ENCODE measurements around the gene LRRC32.
"Not testable (repeated sequence)": the region's sequence is repeated elsewhere in the genome, so short reads cannot be mapped to it uniquely, and the experiment has no call there.

The LRRC32 gene

GRCh38 chr11:76655501-76656049 is 15.0 kb downstream of the LRRC32 start:
- Mint-ChIP-seq H3K9me3 (no peaks in the 10 kb centered on the region), H3K27ac (no peak overlapping the region), H3K4me1 (no peaks in the 10 kb centered on the region), H3K4me3 (no peak overlapping the region), H3K27me3 (peaks cover 3% of the 10 kb centered on the region), H3K36me3 (no peaks in the 10 kb centered on the region)

GRCh38 chr11:76654980-76655379 is 15.6 kb downstream of the LRRC32 start:
- H3K4me3 Mint-ChIP-seq: no peak overlapping the region
- H3K27ac Mint-ChIP-seq: no peak overlapping the region
- H3K36me3 Mint-ChIP-seq: no peaks in the 10 kb centered on the region
- H3K27me3 Mint-ChIP-seq: peaks cover 5% of the 10 kb centered on the region
- H3K9me3 Mint-ChIP-seq: no peaks in the 10 kb centered on the region
- no peaks in the 10 kb centered on the region for H3K4me1 Mint-ChIP-seq

GRCh38 chr11:76654298-76654851 is 16.2 kb downstream of the LRRC32 start:
- H3K27me3 Mint-ChIP-seq: peaks cover 8% of the 10 kb centered on the region
- no peaks in the 10 kb centered on the region for H3K4me1 Mint-ChIP-seq
- H3K9me3 Mint-ChIP-seq: no peaks in the 10 kb centered on the region
- no peak overlapping the region for H3K4me3 Mint-ChIP-seq
- no peak overlapping the region for H3K27ac Mint-ChIP-seq
- H3K36me3 Mint-ChIP-seq: no peaks in the 10 kb centered on the region

- no peaks in the 10 kb centered on the region for H3K9me3 Mint-ChIP-seq
- no peaks in the 10 kb centered on the region for H3K4me1 Mint-ChIP-seq
- H3K27me3 Mint-ChIP-seq: peaks cover 13% of the 10 kb centered on the region
- no peak overlapping the region for H3K4me3 Mint-ChIP-seq
- no peak overlapping the region for H3K27ac Mint-ChIP-seq
- H3K36me3 Mint-ChIP-seq: no peaks in the 10 kb centered on the region
Observed at GRCh38 chr11:76653674-76654284, 16.8 kb downstream of the LRRC32 start.

GRCh38 chr11:76653012-76653673 is 17.4 kb downstream of the LRRC32 start:
- Mint-ChIP-seq H3K36me3 (no peaks in the 10 kb centered on the region), H3K27ac (no peak overlapping the region), H3K9me3 (no peaks in the 10 kb centered on the region), H3K4me3 (no peak overlapping the region), H3K27me3 (peaks cover 13% of the 10 kb centered on the region), H3K4me1 (no peaks in the 10 kb centered on the region)

GRCh38 chr11:76649851-76650372 is 20.6 kb downstream of the LRRC32 start:
- Mint-ChIP-seq H3K27ac (no peak overlapping the region), H3K9me3 (no peaks in the 10 kb centered on the region), H3K4me1 (no peaks in the 10 kb centered on the region), H3K36me3 (no peaks in the 10 kb centered on the region), H3K27me3 (peaks cover 18% of the 10 kb centered on the region), H3K4me3 (no peak overlapping the region)

- Mint-ChIP-seq H3K4me3 (no peak overlapping the region), H3K4me1 (no peaks in the 10 kb centered on the region), H3K9me3 (no peaks in the 10 kb centered on the region), H3K27ac (no peak overlapping the region), H3K27me3 (peaks cover 24% of the 10 kb centered on the region), H3K36me3 (no peaks in the 10 kb centered on the region)
Observed at GRCh38 chr11:76649011-76649410, 21.5 kb downstream of the LRRC32 start.

- Mint-ChIP-seq H3K36me3 (no peaks in the 10 kb centered on the region), H3K27me3 (peaks cover 23% of the 10 kb centered on the region), H3K4me1 (no peaks in the 10 kb centered on the region), H3K4me3 (no peak overlapping the region), H3K9me3 (no peaks in the 10 kb centered on the region), H3K27ac (no peak overlapping the region)
Observed at GRCh38 chr11:76648061-76648460, 22.5 kb downstream of the LRRC32 start.

GRCh38 chr11:76646882-76647534 is 23.5 kb downstream of the LRRC32 start:
- H3K4me3 Mint-ChIP-seq: no peak overlapping the region
- no peak overlapping the region for H3K27ac Mint-ChIP-seq
- peaks cover 24% of the 10 kb centered on the region for H3K27me3 Mint-ChIP-seq
- H3K9me3 Mint-ChIP-seq: no peaks in the 10 kb centered on the region
- no peaks in the 10 kb centered on the region for H3K4me1 Mint-ChIP-seq
- H3K36me3 Mint-ChIP-seq: no peaks in the 10 kb centered on the region

- Mint-ChIP-seq H3K9me3 (no peaks in the 10 kb centered on the region), H3K4me1 (no peaks in the 10 kb centered on the region), H3K4me3 (no peak overlapping the region), H3K36me3 (no peaks in the 10 kb centered on the region), H3K27me3 (peaks cover 22% of the 10 kb centered on the region), H3K27ac (no peak overlapping the region)
Observed at GRCh38 chr11:76644591-76644990, 26.0 kb downstream of the LRRC32 start.

GRCh38 chr11:76643711-76644110 is 26.8 kb downstream of the LRRC32 start:
- H3K9me3 Mint-ChIP-seq, H3K36me3 Mint-ChIP-seq, H3K4me1 Mint-ChIP-seq, H3K27ac Mint-ChIP-seq, H3K4me3 Mint-ChIP-seq: not testable (repeated sequence)
- H3K27me3 Mint-ChIP-seq: peaks cover 23% of the 10 kb centered on the region

- Mint-ChIP-seq H3K27me3 (peaks cover 24% of the 10 kb centered on the region), H3K4me1 (no peaks in the 10 kb centered on the region), H3K36me3 (no peaks in the 10 kb centered on the region), H3K9me3 (no peaks in the 10 kb centered on the region), H3K27ac (no peak overlapping the region), H3K4me3 (no peak overlapping the region)
Observed at GRCh38 chr11:76642341-76642740, 28.2 kb downstream of the LRRC32 start.

- H3K4me1 Mint-ChIP-seq: no peaks in the 10 kb centered on the region
- H3K4me3 Mint-ChIP-seq: no peak overlapping the region
- no peak overlapping the region for H3K27ac Mint-ChIP-seq
- H3K9me3 Mint-ChIP-seq: no peaks in the 10 kb centered on the region
- H3K36me3 Mint-ChIP-seq: no peaks in the 10 kb centered on the region
- H3K27me3 Mint-ChIP-seq: peaks cover 24% of the 10 kb centered on the region
Observed at GRCh38 chr11:76641905-76642304, 28.6 kb downstream of the LRRC32 start.

GRCh38 chr11:76640501-76640900 is 30.0 kb downstream of the LRRC32 start:
- H3K4me1 Mint-ChIP-seq: no peaks in the 10 kb centered on the region
- peaks cover 23% of the 10 kb centered on the region for H3K27me3 Mint-ChIP-seq
- H3K4me3 Mint-ChIP-seq: no peak overlapping the region
- H3K27ac Mint-ChIP-seq: no peak overlapping the region
- no peaks in the 10 kb centered on the region for H3K36me3 Mint-ChIP-seq
- H3K9me3 Mint-ChIP-seq: no peaks in the 10 kb centered on the region

- H3K4me1 Mint-ChIP-seq: no peaks in the 10 kb centered on the region
- H3K4me3 Mint-ChIP-seq: no peak overlapping the region
- no peak overlapping the region for H3K27ac Mint-ChIP-seq
- no peaks in the 10 kb centered on the region for H3K9me3 Mint-ChIP-seq
- H3K36me3 Mint-ChIP-seq: no peaks in the 10 kb centered on the region
- peaks cover 18% of the 10 kb centered on the region for H3K27me3 Mint-ChIP-seq
Observed at GRCh38 chr11:76639621-76640020, 30.9 kb downstream of the LRRC32 start.
